HG03280 (cell line): ENCODE data around the gene ZFHX3.
A peak's percentile ranks its signal among the peaks of the same experiment; 100 is the strongest.

Experiments
- ATAC-seq: cut with Tn5 transposase; IDR thresholded peaks from one replicate; pipeline ENCODE4 v1.9.1; 2021; ENCODE audit warnings: mild to moderate bottlenecking, moderate library complexity; ENCODE audit not compliant: unreplicated experiment

The ZFHX3 gene

DNA sequence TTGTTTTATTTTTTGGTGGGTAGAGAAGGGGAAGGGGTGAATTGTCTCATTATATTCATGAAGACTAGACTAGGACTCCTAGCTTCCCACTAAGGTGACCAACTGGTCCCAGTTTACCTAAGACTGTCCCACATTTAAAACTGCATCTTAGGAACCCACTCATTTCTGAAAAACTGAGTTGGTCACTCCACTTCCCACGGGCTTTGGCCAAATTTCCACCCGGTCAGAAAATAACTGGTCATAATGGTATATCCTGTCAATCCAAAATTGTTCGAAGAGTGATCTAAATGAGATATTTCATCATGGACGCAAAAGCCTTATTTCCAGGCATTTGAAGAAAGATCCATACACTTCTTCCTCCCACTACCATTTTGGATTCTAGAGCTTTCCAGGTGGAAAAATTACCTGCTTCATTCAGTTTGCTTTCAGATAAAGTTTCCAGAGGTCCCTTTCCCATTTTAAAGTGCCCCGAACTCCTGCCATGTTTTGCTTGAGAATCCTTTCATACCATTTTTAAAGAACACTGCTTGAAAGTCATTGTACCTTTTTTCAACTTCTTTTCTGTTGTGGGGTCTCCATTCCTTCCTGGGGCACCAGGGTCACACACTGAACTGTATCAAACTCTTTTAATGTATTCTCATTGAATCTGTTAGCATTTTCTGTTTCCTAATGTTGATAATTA lies 21.8 kb upstream of the ZFHX3 start:
- ATAC-seq, result no peak

DNA sequence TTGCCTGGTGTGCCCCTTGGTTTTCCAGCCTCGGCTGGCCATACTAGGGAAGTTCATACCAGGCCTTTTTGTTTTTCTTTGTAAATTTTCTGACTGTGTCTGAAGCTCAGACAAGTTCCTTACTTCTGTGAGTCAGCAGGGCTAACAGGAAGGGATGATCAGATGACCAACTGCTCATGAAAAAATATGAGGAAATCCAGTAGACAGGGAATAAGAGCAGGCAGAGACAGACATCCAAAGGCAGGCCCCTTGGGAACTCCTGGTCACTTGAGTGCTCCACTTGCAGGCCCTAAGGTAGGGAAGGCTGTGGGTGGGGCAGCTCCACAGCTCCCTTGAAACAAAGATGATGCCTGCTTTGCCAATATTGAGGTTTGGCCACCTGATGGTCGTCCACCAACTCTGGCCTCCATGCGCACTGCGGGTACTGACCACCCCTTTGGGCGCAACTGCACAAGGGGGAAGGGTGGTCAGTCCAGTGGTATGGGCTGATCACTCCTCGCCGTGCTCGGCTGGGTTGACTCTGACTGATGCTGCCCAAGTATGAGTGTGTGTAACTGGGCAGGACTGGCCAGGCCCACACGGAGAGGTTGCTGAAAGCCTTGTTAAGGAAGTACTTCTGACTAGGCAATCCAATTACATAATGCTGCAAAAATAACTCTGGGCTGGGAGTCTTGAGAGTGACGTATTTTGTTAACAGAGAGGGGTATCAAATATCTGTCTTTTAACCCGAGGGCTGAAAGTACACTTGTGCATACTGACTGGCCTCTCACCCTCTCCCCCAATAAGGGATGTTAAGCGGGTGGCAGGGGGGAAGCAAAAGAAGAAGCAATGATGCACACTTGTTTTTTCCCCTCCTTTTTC lies 20.8 kb upstream of the ZFHX3 start:
- ATAC-seq, result no peak

DNA sequence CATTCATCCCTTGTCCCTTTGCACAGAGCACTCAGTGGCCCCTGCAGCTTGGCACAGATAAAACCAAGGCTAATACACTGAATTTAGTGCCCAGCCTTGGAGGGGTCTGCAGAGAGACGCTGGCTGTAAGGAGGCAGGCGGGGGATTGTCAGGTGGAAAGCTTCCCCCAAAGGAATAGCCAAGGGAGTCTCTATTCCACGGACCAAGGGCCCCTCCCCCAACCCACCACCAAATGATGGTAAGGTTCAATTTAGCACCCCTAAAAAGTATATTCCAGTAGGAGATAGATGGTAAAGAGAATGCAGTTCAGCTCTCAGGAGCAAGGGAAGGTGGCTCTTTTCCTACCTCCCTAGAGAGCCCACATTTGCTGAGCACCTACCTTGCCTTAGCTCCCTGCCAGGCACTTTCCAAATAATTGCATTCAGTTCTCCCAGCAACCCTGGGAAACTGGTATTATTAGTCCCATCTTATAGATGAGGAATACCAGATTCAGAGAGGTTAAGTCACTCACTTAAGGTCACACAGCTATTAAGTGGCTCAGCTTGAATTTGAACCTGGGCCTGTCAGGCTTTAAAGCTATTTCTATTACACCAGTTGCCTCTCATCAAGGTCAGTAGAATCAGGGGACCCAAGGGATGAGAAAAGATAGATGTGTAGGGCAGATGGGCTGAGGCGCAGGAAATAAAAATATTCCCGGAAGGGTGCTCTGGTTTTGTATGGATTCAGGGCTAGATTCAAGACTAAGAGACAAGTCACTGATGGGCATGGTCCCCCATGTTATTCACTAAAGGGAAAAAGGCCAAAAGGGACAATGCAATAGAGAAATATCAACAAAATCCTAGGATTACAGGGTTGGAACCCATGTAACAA lies 20.0 kb upstream of the ZFHX3 start:
- no peak for ATAC-seq

DNA sequence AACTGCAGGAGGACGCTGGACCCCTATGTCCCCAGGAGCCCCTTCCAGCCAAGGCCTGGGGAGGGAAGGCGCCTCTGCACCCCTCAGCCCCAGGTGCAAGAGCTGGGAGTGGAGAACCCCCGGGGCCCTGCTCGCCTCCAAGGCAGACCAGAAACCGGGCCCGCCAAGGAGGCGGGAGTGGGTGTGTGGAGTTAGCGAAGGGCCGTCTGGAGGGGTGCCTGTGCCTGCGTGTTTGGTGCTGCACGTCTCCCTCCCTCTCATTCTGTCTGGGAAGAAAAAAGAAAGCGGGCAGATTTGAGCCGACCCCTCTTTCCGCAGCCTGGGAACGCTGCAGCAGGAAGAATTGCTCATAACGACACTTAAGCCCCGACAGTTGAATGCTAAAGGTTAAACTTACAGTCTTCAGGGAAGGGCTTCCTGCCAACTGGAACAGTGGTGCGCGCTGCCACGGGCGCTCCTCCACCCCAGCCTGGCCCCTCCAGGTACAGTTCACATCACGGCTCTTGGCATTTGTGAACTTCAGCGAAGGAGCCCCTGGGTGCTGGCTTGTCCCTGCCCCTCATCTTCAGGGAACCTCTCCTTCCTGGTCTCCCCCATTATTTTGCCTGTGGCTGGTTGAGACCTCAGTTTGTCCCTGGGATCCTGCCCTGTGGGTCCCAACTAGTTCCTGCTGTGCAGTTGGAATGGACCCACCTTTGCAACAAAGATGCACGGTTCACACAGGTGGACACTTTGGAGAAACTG lies 19.2 kb upstream of the ZFHX3 start:
- ATAC-seq, result no peak

DNA sequence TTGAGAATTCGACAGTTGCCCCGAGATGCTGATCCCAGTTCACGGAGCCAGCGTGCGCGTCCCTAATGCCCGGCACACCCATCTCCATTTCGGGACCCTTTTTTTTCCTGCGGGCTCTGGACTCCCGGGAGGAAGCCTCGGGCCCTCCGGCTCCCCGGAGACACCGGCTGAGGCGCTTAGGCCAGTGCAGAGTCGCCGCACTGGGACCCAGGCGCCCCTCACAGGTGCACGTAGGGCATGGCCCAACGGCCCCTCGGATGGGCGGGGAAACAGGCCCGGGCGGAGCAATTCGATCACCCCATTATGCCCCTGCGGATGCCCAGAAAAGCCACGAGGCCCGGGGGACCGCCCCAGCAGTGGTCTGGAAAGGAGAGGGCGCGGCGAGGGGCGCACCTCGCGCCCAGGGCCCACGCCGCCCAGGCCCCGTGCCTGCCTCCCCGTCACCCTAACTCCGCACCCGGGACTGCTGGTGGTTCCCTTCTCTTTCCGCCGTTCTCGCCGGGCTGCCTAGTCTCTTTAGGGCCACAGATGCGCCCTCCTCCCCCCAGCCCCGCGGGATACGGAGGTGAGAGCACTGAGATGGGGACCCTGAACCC lies 18.5 kb upstream of the ZFHX3 start:
- ATAC-seq, result no peak

DNA sequence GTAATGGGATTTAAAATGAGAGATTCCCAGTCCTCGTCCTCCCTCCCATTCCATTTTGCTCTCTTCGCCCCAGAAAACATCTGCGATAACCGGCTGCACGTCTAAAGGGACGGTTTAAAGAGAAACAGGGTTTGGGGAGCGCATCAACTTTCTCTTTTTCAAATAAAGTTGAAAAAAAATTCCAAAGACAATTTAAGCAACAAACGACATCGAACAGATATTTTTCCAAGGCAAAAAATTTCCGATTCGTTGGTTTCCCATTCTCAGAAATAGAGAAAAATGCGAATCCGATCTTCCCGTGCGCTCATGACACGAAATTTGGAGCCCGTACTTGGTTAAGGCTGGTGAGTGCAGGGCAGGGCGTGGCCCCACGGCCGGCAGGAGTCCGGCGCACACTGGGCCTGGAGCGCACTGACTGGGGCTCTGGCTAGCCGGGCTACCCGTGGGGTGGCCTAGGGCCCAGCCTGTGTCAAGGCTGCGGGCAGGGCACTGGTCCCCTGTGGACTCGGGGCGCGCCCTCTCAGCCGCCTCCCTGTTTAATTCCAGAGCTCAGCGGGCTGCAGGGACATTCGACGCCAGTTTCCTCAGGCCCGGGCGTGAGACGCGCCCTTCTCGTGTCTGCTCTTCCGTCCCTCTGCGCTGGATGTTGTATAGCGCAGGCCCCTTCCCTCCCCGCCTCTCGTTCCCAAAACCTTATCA lies 17.9 kb upstream of the ZFHX3 start:
- ATAC-seq, result no peak

DNA sequence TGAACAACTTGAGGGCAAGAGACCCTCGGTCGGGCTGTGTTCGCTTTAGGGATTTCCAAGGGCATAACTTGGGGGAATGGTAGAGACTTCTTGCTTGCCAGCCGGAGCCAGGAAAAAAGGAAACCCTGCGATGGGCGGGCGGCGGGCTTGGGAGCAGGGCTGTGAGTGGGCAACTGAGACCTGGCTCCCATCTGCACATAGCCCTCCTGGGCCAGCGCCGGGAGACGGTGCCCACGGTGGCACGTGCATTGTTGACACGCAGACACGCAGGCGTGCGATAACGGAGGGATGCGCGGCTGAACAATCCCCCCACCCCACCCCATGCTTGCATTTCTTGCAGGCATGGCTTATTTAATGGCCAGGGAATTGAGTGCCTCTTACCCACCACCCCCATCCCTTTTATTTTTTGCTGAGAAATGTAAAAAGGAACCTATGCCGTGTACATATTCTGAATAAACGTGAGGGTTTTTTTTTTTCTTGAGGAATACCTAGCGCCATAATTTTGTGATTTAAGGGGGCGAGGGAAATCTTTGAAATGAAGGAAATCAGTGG lies 17.1 kb upstream of the ZFHX3 start:
- no peak for ATAC-seq

DNA sequence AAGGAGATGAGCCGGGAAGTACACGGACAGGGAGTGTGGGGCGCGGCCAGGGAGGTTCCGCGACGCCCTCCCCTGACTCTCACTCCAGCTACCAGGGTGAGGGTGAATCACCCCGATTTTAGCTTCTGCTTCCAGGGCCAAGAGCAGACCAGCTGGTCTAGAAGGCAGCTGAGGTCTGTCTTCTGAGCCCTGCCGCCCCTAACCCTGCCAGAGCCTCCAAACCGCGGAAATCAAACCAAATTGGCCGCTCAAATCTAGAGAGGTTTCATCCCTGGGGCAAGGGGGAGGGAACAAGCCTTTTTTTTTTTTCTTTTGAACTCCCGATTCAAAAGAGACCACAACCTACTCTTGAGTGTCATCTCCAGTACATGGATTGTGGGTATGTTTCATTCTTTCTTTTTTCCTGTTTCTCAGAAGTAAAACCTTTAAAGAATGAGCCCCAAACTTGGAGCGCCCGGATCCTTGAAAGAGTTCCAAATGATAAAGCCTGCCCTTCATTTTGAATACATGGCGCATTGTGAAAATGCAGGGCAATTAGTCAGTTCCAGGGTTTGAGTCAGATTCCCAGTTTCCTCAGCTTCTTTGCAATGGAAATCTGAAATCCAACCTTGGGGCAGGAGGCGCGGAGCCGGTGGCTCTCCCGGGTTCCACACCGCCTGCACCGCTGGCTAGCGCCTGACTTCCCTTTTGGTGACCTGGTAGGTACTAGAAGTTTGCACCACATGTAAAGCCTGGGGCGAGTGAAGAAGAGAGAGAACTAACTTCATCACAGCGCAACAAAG lies 16.5 kb upstream of the ZFHX3 start:
- no peak for ATAC-seq

DNA sequence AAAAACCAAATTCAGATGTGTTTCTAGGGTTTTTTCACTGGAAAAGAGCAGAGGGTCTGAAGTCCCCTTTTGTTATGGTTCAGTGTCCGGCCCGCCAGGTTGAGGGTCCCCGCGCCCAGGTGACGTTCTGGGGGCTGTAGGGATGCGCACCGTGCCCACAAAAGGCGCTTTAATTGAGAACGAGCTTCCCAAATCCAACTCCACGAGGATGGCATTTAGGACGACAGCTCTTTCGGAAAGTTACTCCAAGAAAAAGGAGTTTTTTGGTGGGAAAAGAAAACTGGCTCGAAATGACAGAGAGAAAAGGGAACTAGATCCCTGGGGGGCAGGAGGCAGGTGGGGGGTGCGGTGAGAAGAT lies 15.9 kb upstream of the ZFHX3 start:
- no peak for ATAC-seq

DNA sequence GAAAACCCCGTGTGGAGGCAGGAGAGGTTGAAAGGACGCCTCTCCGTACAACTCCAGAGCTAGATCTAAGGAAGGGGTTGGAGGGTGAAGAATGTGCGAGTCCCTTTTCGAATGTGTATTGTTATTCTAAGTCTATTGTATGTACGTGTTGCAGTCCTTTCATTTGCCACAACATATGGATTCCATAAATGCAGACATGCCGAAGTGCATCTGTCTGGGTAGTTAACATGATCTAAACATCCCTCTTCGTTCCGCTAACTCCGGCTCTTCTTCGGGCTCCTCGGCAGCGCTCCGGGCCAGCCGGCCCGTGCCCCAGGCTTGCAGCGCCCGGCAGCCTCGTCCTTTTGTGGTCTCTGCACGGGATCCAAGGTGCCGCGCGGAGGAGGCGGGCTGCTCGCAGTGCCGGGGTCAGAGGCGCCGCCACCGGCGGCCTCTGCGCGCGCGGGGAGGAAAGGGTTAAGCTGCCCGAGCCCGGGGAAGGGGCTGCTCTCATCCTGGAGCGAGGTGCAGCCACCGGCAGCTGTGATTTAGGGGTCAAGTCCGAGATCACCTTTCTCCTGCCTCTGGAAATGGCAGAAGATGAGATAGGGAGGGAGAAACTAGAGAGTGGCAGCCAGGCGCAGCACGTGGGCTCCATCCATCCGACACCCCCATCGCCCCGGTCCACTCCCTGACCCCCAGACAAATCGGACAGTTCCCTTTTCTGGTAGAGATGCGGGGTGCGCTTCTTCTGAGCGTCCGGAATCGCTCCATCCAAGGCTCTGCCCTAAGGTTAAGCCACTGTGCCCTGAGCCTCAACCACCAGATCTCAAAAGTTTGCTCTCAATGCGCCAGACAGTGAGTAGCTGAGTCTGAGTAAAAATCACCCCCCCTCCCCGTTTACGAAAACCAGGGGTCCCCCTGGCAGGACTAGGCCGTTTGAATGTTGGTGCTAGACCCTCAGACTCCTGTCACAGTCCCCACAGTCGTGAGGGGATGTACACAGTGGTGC lies 15.1 kb upstream of the ZFHX3 start:
- no peak for ATAC-seq

DNA sequence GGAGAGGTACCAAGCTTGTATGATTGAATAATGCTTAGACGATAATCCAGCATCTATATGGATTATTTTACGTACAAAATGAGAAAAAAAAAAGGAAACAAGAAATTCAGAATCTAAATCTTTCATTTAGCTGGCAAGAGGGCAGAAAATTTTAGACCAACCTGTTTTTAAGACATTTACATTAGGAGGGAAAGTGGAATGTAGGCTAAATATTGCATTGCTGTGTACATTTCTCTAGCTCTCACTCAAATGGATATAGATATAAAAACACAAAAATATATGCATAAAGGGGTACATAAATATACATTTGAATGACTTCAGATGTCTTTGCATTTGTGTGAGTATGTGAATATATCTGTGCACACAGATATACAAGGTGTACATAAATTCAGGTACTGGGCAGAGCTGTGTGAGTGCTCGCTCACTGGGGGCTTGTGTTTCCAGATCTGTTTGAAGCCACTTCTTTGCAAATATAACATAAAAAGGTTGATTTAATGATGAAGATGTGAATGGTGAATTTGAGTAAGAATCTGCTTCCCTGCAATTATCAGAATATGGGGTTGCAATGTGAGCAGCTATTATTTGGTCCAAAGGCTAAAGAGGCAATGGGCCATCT lies 14.2 kb upstream of the ZFHX3 start:
- no peak for ATAC-seq

DNA sequence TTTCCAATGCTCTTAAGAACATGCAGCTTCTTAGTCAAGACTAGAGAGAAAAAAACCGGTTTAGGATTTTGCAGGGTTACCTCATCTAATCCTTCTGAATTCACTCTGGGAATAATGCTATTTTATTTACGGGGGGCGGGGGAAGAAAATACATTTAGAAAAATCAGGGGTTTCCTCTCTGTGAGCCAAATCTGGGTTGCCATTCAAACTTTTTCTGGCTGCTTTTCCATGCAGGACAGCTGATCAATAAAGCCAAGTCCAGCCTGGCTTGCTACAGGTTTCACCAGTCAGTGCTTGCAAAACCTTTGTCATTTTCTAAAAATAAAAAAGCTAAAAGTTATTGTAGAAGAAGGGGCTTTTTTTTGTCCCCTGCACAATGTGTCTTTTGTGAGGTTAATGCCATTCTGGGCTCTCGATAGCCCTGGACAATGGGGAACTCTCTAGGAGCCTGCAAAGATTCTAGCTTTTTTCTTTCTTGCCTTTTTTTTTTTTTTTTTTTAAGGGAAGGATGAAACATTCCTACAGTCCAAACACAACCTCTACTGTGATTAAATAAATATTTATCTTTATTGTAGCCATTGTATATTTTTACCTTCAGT lies 13.1 kb upstream of the ZFHX3 start:
- no peak for ATAC-seq

DNA sequence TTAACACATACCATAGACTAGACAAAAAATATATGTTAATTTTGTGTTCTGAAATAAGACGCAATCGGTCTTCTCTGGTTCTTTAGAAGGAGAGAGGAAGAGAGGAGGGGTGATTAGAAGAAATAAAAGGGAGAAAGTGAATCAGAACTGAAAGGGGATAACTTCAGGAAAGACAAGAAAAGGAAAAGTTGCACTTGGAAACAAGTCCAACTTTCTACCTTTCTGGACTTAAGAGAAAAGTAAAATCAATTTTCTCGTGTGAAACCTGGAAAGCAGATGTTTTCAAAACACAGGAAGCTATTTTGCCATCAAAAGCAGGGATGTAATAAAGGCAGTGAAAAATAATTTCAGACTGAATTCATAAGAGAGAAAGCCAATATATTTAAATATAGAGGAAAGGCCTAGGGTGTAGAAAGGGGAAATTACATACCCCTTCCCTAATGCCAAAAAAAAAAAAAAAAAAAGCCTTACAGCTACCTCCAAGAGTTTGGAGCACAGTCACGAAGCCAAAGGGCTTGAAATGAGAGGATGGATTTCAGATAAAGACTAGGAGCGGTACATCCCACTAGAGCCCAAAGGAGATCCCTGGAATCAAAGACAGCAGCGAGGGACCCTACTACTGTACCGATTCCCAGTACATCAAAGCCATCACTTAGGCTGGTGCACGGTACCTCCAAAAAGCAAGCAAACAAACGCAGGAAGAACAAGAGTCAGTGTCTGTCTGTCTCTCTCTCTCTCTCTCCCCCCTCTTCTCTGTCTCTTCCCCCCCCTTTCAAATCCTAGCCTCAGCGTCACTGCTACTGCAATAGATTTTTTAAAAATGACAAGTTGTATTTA lies 12.1 kb upstream of the ZFHX3 start:
- ATAC-seq, result no peak

DNA sequence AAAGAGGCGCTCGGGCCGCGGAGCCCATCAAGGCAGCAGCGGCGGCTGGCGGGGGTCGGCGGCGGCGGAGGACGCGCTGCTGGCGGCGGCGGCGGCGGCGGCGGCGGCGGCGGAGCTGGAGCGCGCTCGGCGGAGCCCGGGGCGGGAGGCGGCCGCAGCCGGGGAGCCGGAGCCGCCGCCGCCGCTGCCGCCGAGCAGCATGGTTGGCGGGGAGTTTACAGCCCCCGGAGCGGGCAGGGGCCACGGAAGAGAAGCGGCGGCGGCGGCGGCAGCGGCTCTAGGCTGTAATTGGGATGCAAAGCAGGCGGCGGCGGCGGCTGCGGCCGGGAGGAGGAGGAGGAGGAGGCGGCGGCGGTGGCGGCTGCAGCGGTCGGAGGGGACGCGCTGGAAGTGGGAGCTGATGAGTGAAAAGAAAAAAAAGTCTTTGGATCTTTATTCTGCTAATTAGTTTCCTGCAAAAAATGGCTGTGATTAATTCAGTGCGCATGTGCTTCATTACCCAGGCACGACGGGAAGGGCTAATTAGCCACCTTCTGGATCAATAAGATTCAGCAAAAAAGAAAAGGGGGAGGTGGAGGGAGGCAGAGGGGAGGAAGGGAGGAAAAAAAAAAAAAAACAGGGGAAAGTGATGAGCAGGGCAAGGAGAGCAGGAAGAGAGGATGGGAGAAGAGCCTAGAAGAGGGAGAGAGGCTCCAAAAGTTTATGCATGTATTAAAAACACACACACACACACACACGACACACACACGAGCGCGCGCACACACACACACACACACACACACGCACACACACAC lies 10.9 kb upstream of the ZFHX3 start:
- peak; percentile 22 for ATAC-seq

DNA sequence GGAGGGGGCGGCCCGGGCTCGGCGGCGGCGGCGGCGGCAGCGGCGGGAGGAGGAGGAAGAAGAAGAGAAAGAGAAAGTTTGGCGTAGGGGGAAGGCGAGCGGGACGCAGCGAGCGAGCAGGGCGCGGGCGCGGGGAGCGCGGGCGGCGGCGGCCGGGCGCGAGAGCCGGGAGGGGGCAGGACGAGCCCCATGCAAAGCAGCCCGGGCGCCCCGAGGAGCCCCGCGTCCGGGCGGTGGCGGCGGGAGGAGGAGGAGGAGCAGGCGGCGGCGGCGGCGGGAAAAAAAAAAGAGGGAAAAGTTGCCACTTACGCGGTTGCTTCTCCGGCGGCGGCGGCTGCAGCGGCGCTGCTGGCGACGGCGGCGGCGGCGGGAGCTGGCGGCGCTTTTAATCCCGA lies 10.3 kb upstream of the ZFHX3 start:
- ATAC-seq, result peak; percentile 78
